HepG2 (cell line): ENCODE data around the gene SIGLEC10. TPM values are rescaled to one million over a fixed set of nuclear protein-coding genes. Genes with fewer than 3 reads are reported as not detected.
A peak's percentile ranks its signal among the peaks of the same experiment; 100 is the strongest.

Experiments used
- BRD4 ChIP-seq: sonication (generic); formaldehyde crosslinking; IDR thresholded peaks from 2 replicates; pipeline ENCODE4 v1.4.0; 2020; ENCODE audit warnings: missing genetic modification reagents
- ETV5 ChIP-seq: IDR thresholded peaks from 2 replicates; pipeline ENCODE4 v1.6.1; 2018; ENCODE audit warnings: missing biosample characterization, missing genetic modification reagents, inconsistent platforms, borderline replicate concordance
- FOXA3 ChIP-seq: IDR thresholded peaks from 2 replicates; pipeline ENCODE4 v1.6.1; 2016; ENCODE audit warnings: missing genetic modification reagents, missing compliant biosample characterization
- NFKB2 ChIP-seq: sonication (generic); formaldehyde crosslinking; IDR thresholded peaks from 2 replicates; pipeline ENCODE4 v1.4.0; 2020; ENCODE audit warnings: missing genetic modification reagents, borderline replicate concordance
- TEAD3 ChIP-seq: optimal IDR thresholded peaks from 2 replicates; pipeline ENCODE3; 2016; ENCODE audit warnings: borderline replicate concordance
- ZFP36L2 ChIP-seq: sonication (generic); formaldehyde crosslinking; IDR thresholded peaks from 2 replicates; pipeline ENCODE4 v1.4.0; 2020; ENCODE audit warnings: missing genetic modification reagents
- ZNF235 ChIP-seq: sonication (generic); formaldehyde crosslinking; IDR thresholded peaks from 2 replicates; pipeline ENCODE4 v1.8.1; 2023; ENCODE audit warnings: mild to moderate bottlenecking, missing genetic modification reagents, borderline replicate concordance
- ZNF24 ChIP-seq: fragments of 450-650 bp; IDR thresholded peaks from 2 replicates; pipeline ENCODE4 v1.6.1; 2017; ENCODE audit warnings: antibody characterized with exemption, mild to moderate bottlenecking
- ZNF776 ChIP-seq: sonication (generic); formaldehyde crosslinking; IDR thresholded peaks from 2 replicates; pipeline ENCODE4 v1.4.0; 2020; ENCODE audit warnings: mild to moderate bottlenecking, missing genetic modification reagents
- polyA plus RNA-seq, 8 experiments: library from polyadenylated mRNA; depleted of rRNA in 3 of 8; stranded (reverse) in 7 of 8; unstranded in 1 of 8; fragments of >200 nt; fragmentation: Illumina TruSeq in 4 of 8; extraction: Trizol in 4 of 8; gene quantifications; 2 replicates each; pipeline versions ENCODE4 v1.2.1 to v1.2.3, GENCODE V29; 2011 to 2016; ENCODE audit warnings: low read depth in 4 of 8, missing spikeins in 1 of 8, mixed read lengths in 1 of 8; ENCODE audit not compliant: insufficient read depth in 1 of 8
- total RNA-seq, 5 experiments: library from RNA; depleted of rRNA; stranded (reverse); fragments of >200 nt; fragmentation: Illumina TruSeq; extraction: Trizol; gene quantifications; 2 replicates each; pipeline ENCODE4 v1.2.3, GENCODE V29; 2016; ENCODE audit warnings: low read depth in 1 of 5
- TF ChIP-seq, protein P1 (sequence below): IDR thresholded peaks from 2 replicates; pipeline ENCODE4 v1.6.1; 2016; ENCODE audit warnings: missing biosample characterization, missing genetic modification reagents, low read depth
- TF ChIP-seq, protein P2 (sequence below): sonication (generic); formaldehyde crosslinking; IDR thresholded peaks from 2 replicates; pipeline ENCODE4 v1.9.0; 2021; ENCODE audit warnings: missing genetic modification reagents, borderline replicate concordance
- TF ChIP-seq, protein P3 (sequence below): sonication (generic); formaldehyde crosslinking; IDR thresholded peaks from 2 replicates; pipeline ENCODE4 v1.4.0; 2020; ENCODE audit warnings: mild to moderate bottlenecking, missing genetic modification reagents
- TF ChIP-seq, protein P4 (sequence below): sonication (generic); formaldehyde crosslinking; IDR thresholded peaks from 2 replicates; pipeline ENCODE4 v1.8.0; 2022; ENCODE audit warnings: mild to moderate bottlenecking, missing genetic modification reagents; ENCODE audit not compliant: insufficient replicate concordance
- TF ChIP-seq, protein P5 (sequence below): sonication (generic); formaldehyde crosslinking; IDR thresholded peaks from 2 replicates; pipeline ENCODE4 v1.4.0; 2020; ENCODE audit warnings: missing genetic modification reagents

The SIGLEC10 gene
- total and polyA plus RNA-seq, 2 of the 13 experiments (the other 11 are each of a cell fraction or from before 2014, with no cell fraction given) = not detected

DNA sequence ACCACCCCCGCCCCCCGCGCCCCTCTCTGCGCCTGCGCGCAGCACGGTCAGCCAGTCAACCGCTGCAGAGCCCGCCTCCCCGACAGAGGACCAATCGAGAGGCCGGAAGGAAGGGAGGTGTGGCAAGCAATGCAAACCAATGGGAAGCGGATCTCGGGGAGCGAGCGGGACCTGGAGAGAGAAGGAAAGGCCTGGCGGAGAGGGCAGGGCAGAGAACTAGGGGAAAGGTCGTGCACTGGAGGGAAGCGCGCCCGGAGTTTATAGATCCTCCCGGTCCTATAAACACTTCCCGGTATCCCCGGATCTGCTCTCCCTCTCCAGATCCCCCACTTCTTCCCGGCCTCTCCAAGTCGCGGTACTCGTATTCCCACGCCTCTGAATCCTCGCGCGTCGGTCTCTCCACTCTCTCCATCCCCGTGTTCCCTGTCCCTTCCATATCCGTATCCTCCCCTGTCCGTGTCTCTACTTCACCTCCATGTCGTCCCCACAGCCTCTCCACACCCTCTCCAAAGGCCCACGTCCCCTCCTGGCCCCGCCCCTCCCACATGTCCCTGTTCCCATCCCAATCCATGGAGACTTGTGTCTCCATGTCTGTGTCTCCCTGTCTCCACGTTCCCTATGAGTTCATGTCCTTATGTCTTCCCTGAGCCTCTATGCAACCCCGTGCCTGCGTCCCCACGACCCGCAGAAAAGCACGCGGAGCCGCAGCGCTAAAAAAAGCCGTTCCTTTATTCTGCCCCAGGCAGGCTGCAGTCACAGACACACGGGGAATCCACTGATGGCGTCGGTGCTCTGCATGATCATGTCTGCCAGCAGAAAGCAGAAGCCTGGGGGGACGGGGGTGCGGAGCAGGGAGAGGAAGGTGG is 50.8 kb downstream of the SIGLEC10 start (continued):
- TF ChIP-seq, protein P1, sequence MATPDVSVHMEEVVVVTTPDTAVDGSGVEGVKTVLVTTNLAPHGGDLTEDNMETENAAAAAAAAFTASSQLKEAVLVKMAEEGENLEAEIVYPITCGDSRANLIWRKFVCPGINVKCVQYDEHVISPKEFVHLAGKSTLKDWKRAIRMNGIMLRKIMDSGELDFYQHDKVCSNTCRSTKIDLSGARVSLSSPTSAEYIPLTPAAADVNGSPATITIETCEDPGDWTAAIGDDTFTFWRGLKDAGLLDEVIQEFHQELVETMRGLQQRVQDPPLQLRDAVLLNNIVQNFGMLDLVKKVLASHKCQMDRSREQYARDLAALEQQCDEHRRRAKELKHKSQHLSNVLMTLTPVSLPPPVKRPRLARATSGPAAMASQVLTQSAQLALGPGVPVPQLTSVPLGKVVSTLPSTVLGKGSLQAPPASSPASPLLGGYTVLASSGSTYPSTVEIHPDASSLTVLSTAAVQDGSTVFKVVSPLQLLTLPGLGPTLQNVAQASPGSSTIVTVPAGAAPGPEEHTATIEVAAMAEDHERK (CRISPR knock-in tag) = no peak
- 0 out of 2 replicates have a peak, but pooled peaks have one; percentile 67 for TF ChIP-seq ZNF235 (CRISPR knock-in tag)
- TF ChIP-seq ZFP36L2 (CRISPR knock-in tag) = no peak
- TF ChIP-seq, protein P2, sequence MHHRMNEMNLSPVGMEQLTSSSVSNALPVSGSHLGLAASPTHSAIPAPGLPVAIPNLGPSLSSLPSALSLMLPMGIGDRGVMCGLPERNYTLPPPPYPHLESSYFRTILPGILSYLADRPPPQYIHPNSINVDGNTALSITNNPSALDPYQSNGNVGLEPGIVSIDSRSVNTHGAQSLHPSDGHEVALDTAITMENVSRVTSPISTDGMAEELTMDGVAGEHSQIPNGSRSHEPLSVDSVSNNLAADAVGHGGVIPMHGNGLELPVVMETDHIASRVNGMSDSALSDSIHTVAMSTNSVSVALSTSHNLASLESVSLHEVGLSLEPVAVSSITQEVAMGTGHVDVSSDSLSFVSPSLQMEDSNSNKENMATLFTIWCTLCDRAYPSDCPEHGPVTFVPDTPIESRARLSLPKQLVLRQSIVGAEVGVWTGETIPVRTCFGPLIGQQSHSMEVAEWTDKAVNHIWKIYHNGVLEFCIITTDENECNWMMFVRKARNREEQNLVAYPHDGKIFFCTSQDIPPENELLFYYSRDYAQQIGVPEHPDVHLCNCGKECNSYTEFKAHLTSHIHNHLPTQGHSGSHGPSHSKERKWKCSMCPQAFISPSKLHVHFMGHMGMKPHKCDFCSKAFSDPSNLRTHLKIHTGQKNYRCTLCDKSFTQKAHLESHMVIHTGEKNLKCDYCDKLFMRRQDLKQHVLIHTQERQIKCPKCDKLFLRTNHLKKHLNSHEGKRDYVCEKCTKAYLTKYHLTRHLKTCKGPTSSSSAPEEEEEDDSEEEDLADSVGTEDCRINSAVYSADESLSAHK (CRISPR knock-in tag) = no peak
- TF ChIP-seq, protein P3, sequence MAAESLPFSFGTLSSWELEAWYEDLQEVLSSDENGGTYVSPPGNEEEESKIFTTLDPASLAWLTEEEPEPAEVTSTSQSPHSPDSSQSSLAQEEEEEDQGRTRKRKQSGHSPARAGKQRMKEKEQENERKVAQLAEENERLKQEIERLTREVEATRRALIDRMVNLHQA (CRISPR knock-in tag) = no peak
- peak; percentile 85; the same call in 1 of the 2 replicates for TF ChIP-seq BRD4 (CRISPR knock-in tag)
- no peak for TF ChIP-seq ZNF776 (CRISPR knock-in tag)
- TF ChIP-seq, protein P4, sequence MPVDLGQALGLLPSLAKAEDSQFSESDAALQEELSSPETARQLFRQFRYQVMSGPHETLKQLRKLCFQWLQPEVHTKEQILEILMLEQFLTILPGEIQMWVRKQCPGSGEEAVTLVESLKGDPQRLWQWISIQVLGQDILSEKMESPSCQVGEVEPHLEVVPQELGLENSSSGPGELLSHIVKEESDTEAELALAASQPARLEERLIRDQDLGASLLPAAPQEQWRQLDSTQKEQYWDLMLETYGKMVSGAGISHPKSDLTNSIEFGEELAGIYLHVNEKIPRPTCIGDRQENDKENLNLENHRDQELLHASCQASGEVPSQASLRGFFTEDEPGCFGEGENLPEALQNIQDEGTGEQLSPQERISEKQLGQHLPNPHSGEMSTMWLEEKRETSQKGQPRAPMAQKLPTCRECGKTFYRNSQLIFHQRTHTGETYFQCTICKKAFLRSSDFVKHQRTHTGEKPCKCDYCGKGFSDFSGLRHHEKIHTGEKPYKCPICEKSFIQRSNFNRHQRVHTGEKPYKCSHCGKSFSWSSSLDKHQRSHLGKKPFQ = no peak
- TF ChIP-seq NFKB2 (CRISPR knock-in tag) = no peak; the same call in 1 of the 2 replicates
- TF ChIP-seq ETV5 (CRISPR knock-in tag) = no peak; the same call in 1 of the 2 replicates
- TF ChIP-seq, protein P5, sequence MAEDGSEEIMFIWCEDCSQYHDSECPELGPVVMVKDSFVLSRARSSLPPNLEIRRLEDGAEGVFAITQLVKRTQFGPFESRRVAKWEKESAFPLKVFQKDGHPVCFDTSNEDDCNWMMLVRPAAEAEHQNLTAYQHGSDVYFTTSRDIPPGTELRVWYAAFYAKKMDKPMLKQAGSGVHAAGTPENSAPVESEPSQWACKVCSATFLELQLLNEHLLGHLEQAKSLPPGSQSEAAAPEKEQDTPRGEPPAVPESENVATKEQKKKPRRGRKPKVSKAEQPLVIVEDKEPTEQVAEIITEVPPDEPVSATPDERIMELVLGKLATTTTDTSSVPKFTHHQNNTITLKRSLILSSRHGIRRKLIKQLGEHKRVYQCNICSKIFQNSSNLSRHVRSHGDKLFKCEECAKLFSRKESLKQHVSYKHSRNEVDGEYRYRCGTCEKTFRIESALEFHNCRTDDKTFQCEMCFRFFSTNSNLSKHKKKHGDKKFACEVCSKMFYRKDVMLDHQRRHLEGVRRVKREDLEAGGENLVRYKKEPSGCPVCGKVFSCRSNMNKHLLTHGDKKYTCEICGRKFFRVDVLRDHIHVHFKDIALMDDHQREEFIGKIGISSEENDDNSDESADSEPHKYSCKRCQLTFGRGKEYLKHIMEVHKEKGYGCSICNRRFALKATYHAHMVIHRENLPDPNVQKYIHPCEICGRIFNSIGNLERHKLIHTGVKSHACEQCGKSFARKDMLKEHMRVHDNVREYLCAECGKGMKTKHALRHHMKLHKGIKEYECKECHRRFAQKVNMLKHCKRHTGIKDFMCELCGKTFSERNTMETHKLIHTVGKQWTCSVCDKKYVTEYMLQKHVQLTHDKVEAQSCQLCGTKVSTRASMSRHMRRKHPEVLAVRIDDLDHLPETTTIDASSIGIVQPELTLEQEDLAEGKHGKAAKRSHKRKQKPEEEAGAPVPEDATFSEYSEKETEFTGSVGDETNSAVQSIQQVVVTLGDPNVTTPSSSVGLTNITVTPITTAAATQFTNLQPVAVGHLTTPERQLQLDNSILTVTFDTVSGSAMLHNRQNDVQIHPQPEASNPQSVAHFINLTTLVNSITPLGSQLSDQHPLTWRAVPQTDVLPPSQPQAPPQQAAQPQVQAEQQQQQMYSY (CRISPR knock-in tag) = no peak
- no peak for TF ChIP-seq ZNF24
- no peak for TF ChIP-seq TEAD3 (CRISPR knock-in tag)
- 0 out of 2 replicates have a peak, but pooled peaks have one; percentile 10 for TF ChIP-seq FOXA3 (CRISPR knock-in tag)
